Progenitor cell of endocrine pancreas (in vitro differentiated cells): Measurements from ENCODE around the gene CCL23. TPM values are rescaled to one million over a fixed set of nuclear protein-coding genes. Genes with fewer than 3 reads are reported as not detected.

Experiments
- DNase-seq: peaks from one replicate; pipeline ENCODE4 v3.0.0; 2021; ENCODE audit warnings: low spot score; ENCODE audit not compliant: unreplicated experiment
- H3K27ac Mint-ChIP-seq: 2 replicates; pipeline ENCODE4 v1.8.0; 2021; ENCODE audit warnings: mild to moderate bottlenecking, moderate library complexity, mixed read lengths
- H3K27me3 Mint-ChIP-seq: 2 replicates; pipeline ENCODE4 v1.8.0; 2021; ENCODE audit warnings: mixed read lengths
- H3K36me3 Mint-ChIP-seq: 2 replicates; pipeline ENCODE4 v1.8.0; 2022; ENCODE audit warnings: mixed read lengths; ENCODE audit not compliant: insufficient read depth
- H3K4me1 Mint-ChIP-seq: 2 replicates; pipeline ENCODE4 v1.8.0; 2021; ENCODE audit warnings: low read depth, mixed read lengths
- H3K4me3 Mint-ChIP-seq: 2 replicates; pipeline ENCODE4 v1.8.0; 2021; ENCODE audit warnings: low read depth, mild to moderate bottlenecking, moderate library complexity, mixed read lengths
- H3K9me3 Mint-ChIP-seq: 2 replicates; pipeline ENCODE4 v1.8.0; 2021; ENCODE audit warnings: low read depth, mixed read lengths
- CTCF ChIP-seq: fragments of 200-600 bp; sonication (generic); IDR thresholded peaks from one replicate; pipeline ENCODE4 v1.5.0; 2021; ENCODE audit warnings: antibody characterized with exemption, mild to moderate bottlenecking; ENCODE audit not compliant: unreplicated experiment
- long read RNA-seq: library from polyadenylated mRNA; unstranded; transcript quantifications from one replicate; pipeline ENCODE4 v2.0.0, GENCODE V29; 2020
- total RNA-seq: library from RNA; stranded (reverse); gene quantifications from 2 replicates; pipeline ENCODE4 v1.2.1, GENCODE V29; 2021

The CCL23 gene
- not detected in 2 replicates for total RNA-seq
- long read RNA-seq: 0 reads

DNA sequence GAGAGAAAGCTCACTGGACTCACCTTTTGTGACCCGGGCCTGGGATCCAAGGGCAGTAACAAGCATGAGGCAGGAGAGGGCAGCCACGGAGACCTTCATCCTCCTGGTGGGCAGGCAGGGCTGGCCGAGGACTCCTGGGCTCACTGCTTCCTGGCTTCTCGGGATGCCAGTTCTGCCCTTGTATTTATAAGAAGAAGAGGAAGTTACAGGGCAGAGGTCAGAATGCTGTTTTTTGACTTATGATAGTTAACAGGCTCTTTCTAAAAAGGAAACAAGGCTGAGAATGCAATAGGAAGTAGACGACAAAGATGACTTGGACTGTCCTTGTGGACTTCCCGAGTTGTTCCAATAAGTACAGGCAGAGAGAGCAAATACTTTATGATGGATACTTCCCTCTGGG, at the start of gene CCL23:
Gene CCL23, minus strand, starts transcription at position 174 of the 400 bp plus-strand sequence. Its CDS starts 75 bp downstream, at position 99.
- no peak within 1 kb of the TSS for H3K4me3 Mint-ChIP-seq
- TF ChIP-seq CTCF: no peak
- H3K9me3 Mint-ChIP-seq: peaks cover 13% of the 10 kb centered on the region
- no peaks in the 10 kb centered on the region for H3K27me3 Mint-ChIP-seq
- peaks cover 9% of the 10 kb centered on the region for H3K4me1 Mint-ChIP-seq
- H3K36me3 Mint-ChIP-seq: no peaks in the 10 kb centered on the region
- no peak for DNase-seq
- no peak within 1 kb of the TSS for H3K27ac Mint-ChIP-seq

DNA sequence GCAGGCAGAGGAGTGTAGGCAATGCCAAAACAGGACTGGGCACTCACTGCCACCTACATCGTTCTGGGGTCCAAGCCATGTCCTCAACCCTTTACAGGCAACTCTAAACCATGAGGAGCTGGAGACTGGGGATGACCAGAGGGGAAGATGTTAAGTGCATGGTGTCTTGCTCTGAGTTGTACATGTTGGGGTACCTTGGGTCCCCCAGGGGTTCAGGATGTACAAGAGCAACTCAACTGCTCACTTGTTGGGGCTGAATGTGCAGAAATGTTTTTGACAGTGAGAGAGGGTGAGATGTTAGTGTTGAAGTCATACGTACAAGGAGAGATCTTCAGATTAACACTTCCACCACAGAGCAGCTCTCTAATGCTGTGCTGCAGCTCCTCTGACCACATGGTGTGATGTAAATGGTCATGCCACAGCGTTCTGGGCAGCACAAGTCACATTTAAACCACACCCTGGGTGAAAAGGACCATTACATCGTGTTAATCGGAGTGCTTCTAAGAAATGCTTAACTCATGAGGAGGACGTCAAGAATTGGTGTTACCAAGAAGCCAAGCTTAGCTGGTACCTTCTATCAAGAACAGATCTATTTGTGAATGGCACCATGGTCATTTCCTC, 48.7 kb upstream of the CCL23 start:
- Mint-ChIP-seq H3K27me3 (no peaks in the 10 kb centered on the region), H3K36me3 (no peaks in the 10 kb centered on the region), H3K4me3 (no peak overlapping the region), H3K4me1 (no peaks in the 10 kb centered on the region), H3K9me3 (no peaks in the 10 kb centered on the region), H3K27ac (no peak overlapping the region)
- TF ChIP-seq CTCF: no peak
- DNase-seq: no peak

- DNase-seq: no peak
- no peaks in the 10 kb centered on the region for H3K27me3 Mint-ChIP-seq
- H3K36me3 Mint-ChIP-seq: no peaks in the 10 kb centered on the region
- no peak for TF ChIP-seq CTCF
- H3K4me1 Mint-ChIP-seq: no peaks in the 10 kb centered on the region
- H3K27ac Mint-ChIP-seq: no peak within 1 kb of the TSS
- no peaks in the 10 kb centered on the region for H3K9me3 Mint-ChIP-seq
- no peak within 1 kb of the TSS for H3K4me3 Mint-ChIP-seq
These were observed 46.2 kb upstream of the CCL23 start, which contains the start of gene CCL18 for GRCh38 chr17:36063786-36064541. TSS of gene CCL18 (plus strand) at chr17:36064272. CDS start at chr17:36064343, 71 bp downstream.

- no peaks in the 10 kb centered on the region for H3K27me3 Mint-ChIP-seq
These were observed 43.0 kb upstream of the CCL23 start for GRCh38 chr17:36060816-36061215.

GRCh38 chr17:36059406-36059805, 41.6 kb upstream of the CCL23 start:
- Mint-ChIP-seq H3K36me3 (no peaks in the 10 kb centered on the region), H3K4me3 (no peak overlapping the region), H3K9me3 (no peaks in the 10 kb centered on the region), H3K27me3 (no peaks in the 10 kb centered on the region), H3K27ac (no peak overlapping the region), H3K4me1 (peaks cover 1% of the 10 kb centered on the region)
- TF ChIP-seq CTCF: no peak
- no peak for DNase-seq

More at GRCh38 chr17:36060816-36061215, 43.0 kb upstream of the CCL23 start:
- peaks cover 1% of the 10 kb centered on the region for H3K4me1 Mint-ChIP-seq
- no peak overlapping the region for H3K27ac Mint-ChIP-seq
- TF ChIP-seq CTCF: no peak
- H3K36me3 Mint-ChIP-seq: no peaks in the 10 kb centered on the region
- DNase-seq: no peak
- no peaks in the 10 kb centered on the region for H3K9me3 Mint-ChIP-seq
- H3K4me3 Mint-ChIP-seq: no peak overlapping the region
